A673 (cell line): ENCODE data around the gene ZSWIM9. TPM values are rescaled to one million over a fixed set of nuclear protein-coding genes. Genes with fewer than 3 reads are reported as not detected.

Source experiments
- BruUV-seq: library from RNA; stranded (reverse); fragments of 400-500 nt; replicated peaks from 2 replicates; lab custom pipeline; 2021; lab: Mats Ljungman, UMichigan
- CTCF ChIA-PET: fragments of 300-600 bp; sonication (Branson Sonifier 250); formaldehyde crosslinking; loops from one replicate; lab custom pipeline; 2022; ENCODE audit warnings: antibody characterized with exemption; lab: Charles Lee
- POLR2A ChIA-PET: fragments of 300-600 bp; sonication (Branson Sonifier 250); formaldehyde crosslinking; loops from one replicate; lab custom pipeline; 2022; ENCODE audit warnings: antibody characterized with exemption; ENCODE audit not compliant: low non-redundant PET; lab: Charles Lee
- DNase-seq: peaks from one replicate; pipeline ENCODE4 v3.0.0-alpha.2; 2015; ENCODE audit warnings: low spot score
- H3K27ac ChIP-seq: fragments of 200-600 bp; sonication (generic); 2 replicates; pipeline ENCODE4 v1.5.1; 2016; ENCODE audit warnings: mixed run types, low read depth, mild to moderate bottlenecking, mixed read lengths, antibody characterized with exemption, low read length; ENCODE audit not compliant: poor library complexity, severe bottlenecking
- H3K27me3 ChIP-seq: fragments of 200-600 bp; sonication (generic); replicated peaks from 2 replicates; pipeline ENCODE4 v1.6.1; 2017; ENCODE audit warnings: mixed run types, low read depth, mild to moderate bottlenecking, mixed read lengths, antibody characterized with exemption, low read length; ENCODE audit not compliant: insufficient read depth, poor library complexity
- H3K36me3 ChIP-seq: fragments of 200-600 bp; sonication (generic); 2 replicates; pipeline ENCODE4 v1.6.1; 2016; ENCODE audit warnings: mixed run types, mild to moderate bottlenecking, mixed read lengths, antibody characterized with exemption, low read length; ENCODE audit not compliant: insufficient read depth, poor library complexity, severe bottlenecking
- H3K4me1 ChIP-seq: fragments of 200-600 bp; sonication (generic); 2 replicates; pipeline ENCODE4 v1.6.1; 2017; ENCODE audit warnings: mixed run types, mild to moderate bottlenecking, mixed read lengths, antibody characterized with exemption, low read length; ENCODE audit not compliant: insufficient read depth, poor library complexity, severe bottlenecking
- H3K4me3 ChIP-seq: fragments of 200-600 bp; sonication (generic); 2 replicates; pipeline ENCODE4 v1.5.1; 2016; ENCODE audit warnings: low read depth, mixed run types, mild to moderate bottlenecking, mixed read lengths, low read length; ENCODE audit not compliant: poor library complexity, severe bottlenecking
- H3K9me3 ChIP-seq: fragments of 200-600 bp; sonication (generic); 2 replicates; pipeline ENCODE4 v1.6.1; 2016; ENCODE audit warnings: mixed run types, low read depth, mild to moderate bottlenecking, mixed read lengths, antibody characterized with exemption, low read length; ENCODE audit not compliant: poor library complexity, severe bottlenecking
- EZH2 ChIP-seq: fragments of 200-600 bp; sonication (generic); IDR thresholded peaks from 2 replicates; pipeline ENCODE4 v1.6.1; 2017; ENCODE audit warnings: borderline replicate concordance, low read depth, mild to moderate bottlenecking, mixed read lengths, antibody characterized with exemption, low read length; ENCODE audit not compliant: poor library complexity, severe bottlenecking
- intact Hi-C: fragments of 100-400 bp; cut with micrococcal nuclease; formaldehyde crosslinking; loops from one replicate; pipeline ENCODE4 v1.10.0; 2022; ENCODE audit not compliant: unreplicated experiment
- total RNA-seq: library from RNA; stranded (reverse); gene quantifications from 2 replicates; pipeline ENCODE4 v1.2.3, GENCODE V29; 2021
- TF ChIP-seq, protein P1 (sequence below): fragments of 300-800, 200-600 bp; sonication (generic); conservative IDR thresholded peaks from 2 replicates; pipeline ENCODE4 v1.5.1; 2017; ENCODE audit warnings: low read depth, mild to moderate bottlenecking, antibody characterized with exemption, low read length, moderate library complexity, mixed read lengths

The ZSWIM9 gene
- total RNA-seq, 1 experiment from 2014 or later, result 12.0 TPM

DNA sequence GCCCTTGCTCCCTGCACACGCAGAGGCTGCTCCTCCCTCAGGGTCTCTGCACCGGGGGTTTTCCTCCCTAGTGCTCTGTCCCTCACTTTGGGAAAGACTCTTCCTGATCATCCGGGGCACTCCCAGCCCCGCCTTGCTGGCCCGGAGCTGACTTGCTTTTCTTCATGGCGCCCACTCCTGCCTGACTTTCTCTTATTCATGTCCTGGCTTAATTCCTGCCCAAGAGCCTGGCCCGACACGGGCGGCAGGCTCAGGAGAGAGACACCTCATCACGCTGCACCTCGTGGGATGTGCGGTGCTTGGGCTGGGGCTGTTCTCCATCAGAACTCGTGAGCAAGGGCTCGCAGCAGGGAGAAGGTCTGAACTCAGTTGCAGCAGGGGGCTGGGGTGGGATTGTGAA is 48.1 kb upstream of the ZSWIM9 start:
- no peaks in the 10 kb centered on the region for H3K9me3 ChIP-seq
- H3K4me1 ChIP-seq, result no peaks in the 10 kb centered on the region
- H3K4me3 ChIP-seq, result no peak overlapping the region
- POLR2A ChIA-PET, result no interaction called here
- no peaks in the 10 kb centered on the region for H3K27me3 ChIP-seq
- DNase-seq, result no peak
- no peak overlapping the region for H3K27ac ChIP-seq
- CTCF ChIA-PET, result interaction anchor here (1.3 kb wide), 1 partner anchor 159 kb away, joined by 4 read pairs; no protein-coding TSS in a partner anchor
- H3K36me3 ChIP-seq, result peaks cover 72% of the 10 kb centered on the region
- BruUV-seq, result no TSS peak
- intact Hi-C loops, result no loop called here
- no peak for TF ChIP-seq EZH2
- TF ChIP-seq, protein P1, sequence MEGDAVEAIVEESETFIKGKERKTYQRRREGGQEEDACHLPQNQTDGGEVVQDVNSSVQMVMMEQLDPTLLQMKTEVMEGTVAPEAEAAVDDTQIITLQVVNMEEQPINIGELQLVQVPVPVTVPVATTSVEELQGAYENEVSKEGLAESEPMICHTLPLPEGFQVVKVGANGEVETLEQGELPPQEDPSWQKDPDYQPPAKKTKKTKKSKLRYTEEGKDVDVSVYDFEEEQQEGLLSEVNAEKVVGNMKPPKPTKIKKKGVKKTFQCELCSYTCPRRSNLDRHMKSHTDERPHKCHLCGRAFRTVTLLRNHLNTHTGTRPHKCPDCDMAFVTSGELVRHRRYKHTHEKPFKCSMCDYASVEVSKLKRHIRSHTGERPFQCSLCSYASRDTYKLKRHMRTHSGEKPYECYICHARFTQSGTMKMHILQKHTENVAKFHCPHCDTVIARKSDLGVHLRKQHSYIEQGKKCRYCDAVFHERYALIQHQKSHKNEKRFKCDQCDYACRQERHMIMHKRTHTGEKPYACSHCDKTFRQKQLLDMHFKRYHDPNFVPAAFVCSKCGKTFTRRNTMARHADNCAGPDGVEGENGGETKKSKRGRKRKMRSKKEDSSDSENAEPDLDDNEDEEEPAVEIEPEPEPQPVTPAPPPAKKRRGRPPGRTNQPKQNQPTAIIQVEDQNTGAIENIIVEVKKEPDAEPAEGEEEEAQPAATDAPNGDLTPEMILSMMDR, result no peak

DNA sequence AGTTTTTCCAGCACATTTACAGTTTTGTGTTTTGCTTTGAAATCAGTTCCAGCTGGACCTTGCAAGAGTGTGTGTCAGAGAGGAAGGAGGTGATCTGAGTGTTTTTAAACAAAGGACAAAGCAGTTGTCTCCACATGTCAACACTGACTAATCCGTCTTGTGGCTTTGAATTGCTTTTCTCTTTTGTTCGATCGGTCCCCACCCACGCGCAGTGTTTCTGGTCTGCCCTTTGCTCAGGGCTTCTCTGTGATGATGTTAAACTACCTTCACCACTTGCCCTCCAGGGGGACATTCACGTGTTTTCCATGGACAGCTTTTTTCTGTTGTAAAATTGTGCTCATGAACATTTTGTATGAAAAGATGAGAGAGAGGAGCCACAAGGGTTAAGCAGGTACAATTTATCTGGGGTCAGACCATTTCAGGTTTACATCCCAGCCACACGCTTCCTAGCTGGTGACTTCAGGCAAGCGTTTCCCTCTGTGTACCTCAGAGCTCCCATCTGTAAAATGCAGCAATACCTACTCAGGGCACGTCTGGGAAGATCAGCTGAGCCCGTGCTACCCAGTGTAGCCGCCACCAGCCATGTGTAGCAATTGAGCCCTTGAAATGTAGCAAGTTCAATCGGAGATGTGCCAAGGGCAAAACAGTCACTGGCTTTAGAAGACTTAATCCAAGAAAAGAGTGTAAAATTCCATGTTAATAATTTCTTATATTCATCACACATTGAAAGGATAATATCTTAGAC is 46.4 kb upstream of the ZSWIM9 start:
- ChIA-PET CTCF (interaction anchor here (0.5 kb wide), 1 partner anchor 140 kb away, joined by 5 read pairs; no protein-coding TSS in a partner anchor), POLR2A (no interaction called here)
- TF ChIP-seq, protein P1, result no peak; the same call in 1 of the 2 replicates
- no peak for TF ChIP-seq EZH2
- no peak overlapping the region for H3K27ac ChIP-seq
- intact Hi-C loops, result no loop called here
- no peaks in the 10 kb centered on the region for H3K9me3 ChIP-seq
- TSS peak; percentile 20 for BruUV-seq
- no peaks in the 10 kb centered on the region for H3K27me3 ChIP-seq
- DNase-seq, result peak; percentile 70
- no peaks in the 10 kb centered on the region for H3K4me1 ChIP-seq
- no peak overlapping the region for H3K4me3 ChIP-seq
- peaks cover 70% of the 10 kb centered on the region for H3K36me3 ChIP-seq

DNA sequence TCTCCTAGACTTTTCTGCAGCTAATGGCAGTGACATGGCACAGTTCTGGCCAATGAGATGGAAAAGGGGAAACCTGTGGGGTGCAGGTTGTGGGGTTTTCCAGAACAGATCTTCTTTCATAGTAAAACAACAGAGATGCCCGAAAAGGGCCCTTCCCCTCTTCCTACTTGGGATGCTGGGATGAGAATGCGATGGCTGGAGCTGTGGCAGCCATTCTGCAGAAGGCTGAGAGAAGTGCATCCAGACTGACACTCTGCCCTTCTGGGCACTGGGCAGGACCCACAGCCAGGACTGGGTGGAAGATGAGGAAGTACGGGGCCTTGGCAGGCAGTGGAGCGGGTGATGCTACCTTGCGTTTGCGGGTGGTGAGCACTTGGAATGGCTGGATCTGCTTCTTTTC is 42.9 kb upstream of the ZSWIM9 start:
- BruUV-seq, result no TSS peak
- Histone ChIP-seq H3K4me3 (no peak overlapping the region), H3K9me3 (no peaks in the 10 kb centered on the region), H3K27me3 (no peaks in the 10 kb centered on the region), H3K4me1 (no peaks in the 10 kb centered on the region), H3K36me3 (peaks cover 72% of the 10 kb centered on the region), H3K27ac (no peak overlapping the region)
- intact Hi-C loops, result no loop called here
- no peak for DNase-seq
- ChIA-PET CTCF (no interaction called here), POLR2A (no interaction called here)
- TF ChIP-seq, protein P1, result no peak
